Body of pancreas (tissue), 4 donors: ENCODE measurements around the gene USP16. TPM values are rescaled to one million over a fixed set of nuclear protein-coding genes. Genes with fewer than 3 reads are reported as not detected.

ENCODE experiments used
- ATAC-seq: fragments of 150-250 bp; one replicate; pipeline ENCODE4 v1.9.1; 2016
- DNase-seq, 4 donors: peaks; one replicate each; pipeline ENCODE4 v3.0.0-alpha.2; 2019
- H3K27ac ChIP-seq, 4 donors: fragments of 200-600 bp; sonication (generic); 1 replicate in 3 of 4; 2 replicates in 1 of 4; pipeline versions ENCODE4 v1.5.1 to v1.6.1; 2016 to 2019; ENCODE audit warnings: mild to moderate bottlenecking in 1 of 4, mixed read lengths in 1 of 4, moderate library complexity in 1 of 4
- H3K27me3 ChIP-seq, 2 donors: fragments of 200-600 bp; sonication (generic); one replicate each; pipeline ENCODE4 v1.6.0; 2016; ENCODE audit warnings: mild to moderate bottlenecking in 1 of 2
- H3K36me3 ChIP-seq, 2 donors: fragments of 200-600 bp; sonication (generic); replicated peaks in 1 of 2; 2 replicates each; pipeline ENCODE4 v1.5.1; 2016; ENCODE audit warnings: low read depth in 2 of 2; ENCODE audit not compliant: insufficient read depth in 1 of 2
- H3K4me1 ChIP-seq: fragments of 200-600 bp; sonication (generic); one replicate; pipeline ENCODE4 v1.6.0; 2016
- H3K4me3 ChIP-seq, 2 donors: fragments of 200-600 bp; sonication (generic); 1 replicate in 1 of 2; 2 replicates in 1 of 2; pipeline ENCODE4 v1.5.1; 2016 to 2019
- H3K9me3 ChIP-seq, 3 donors: fragments of 200-600 bp; sonication (generic); 1 replicate in 2 of 3; 2 replicates in 1 of 3; pipeline ENCODE4 v1.5.1; 2016
- POLR2A ChIP-seq, 3 donors: fragments of 450-650 bp; IDR thresholded peaks; one replicate each; pipeline ENCODE4 v1.6.1; 2016; ENCODE audit warnings: antibody characterized with exemption in 3 of 3, mild to moderate bottlenecking in 2 of 3
- WGBS, 2 donors: methylation state at CpG; one replicate each; pipeline ENCODE4 v1.1.5; 2017; 5-methylcytosine and 5-hydroxymethylcytosine counted together
- intact Hi-C: fragments of 100-400 bp; cut with DNase I; formaldehyde crosslinking; loops from one replicate; pipeline ENCODE4 v1.15.1; 2023
- total RNA-seq, 2 donors: library from RNA; depleted of rRNA; stranded (reverse); fragments of >200 nt; gene quantifications; one replicate each; pipeline ENCODE4 v1.1.0, GENCODE V29; 2016
- TF ChIP-seq, protein P1 (sequence below), 7 experiments: fragments of 450-650 bp in 4 of 7; fragments of 200-600 bp in 3 of 7; sonication (generic) in 3 of 7; IDR thresholded peaks; one replicate each; pipeline ENCODE4 v1.5.1; 2016 to 2019; ENCODE audit warnings: antibody characterized with exemption in 7 of 7

USP16 gene
- total RNA-seq, 2 donors from 2014 or later = 17.5 to 24.1 TPM

DNA sequence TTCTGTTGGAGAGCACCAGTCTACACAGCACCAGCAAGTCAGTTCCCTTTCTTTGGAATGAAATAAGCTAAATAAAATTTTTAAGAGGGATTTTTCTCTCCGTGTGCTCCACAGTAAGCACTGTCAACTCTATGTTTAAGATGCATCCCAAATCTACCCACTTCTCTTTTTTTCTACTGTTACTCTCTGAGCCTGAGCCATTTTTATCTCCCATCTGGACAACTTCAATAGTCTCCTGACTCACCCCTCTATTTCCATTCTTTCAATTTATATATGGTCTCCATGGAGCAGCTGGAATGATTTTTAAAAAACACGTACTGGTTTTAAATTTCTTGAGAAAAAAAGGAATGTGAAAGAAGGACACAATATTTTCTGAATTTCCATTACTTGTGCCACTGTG, 73.7 kb downstream of the USP16 start:
- intact Hi-C loops = no loop called here
- TF ChIP-seq, protein P1, sequence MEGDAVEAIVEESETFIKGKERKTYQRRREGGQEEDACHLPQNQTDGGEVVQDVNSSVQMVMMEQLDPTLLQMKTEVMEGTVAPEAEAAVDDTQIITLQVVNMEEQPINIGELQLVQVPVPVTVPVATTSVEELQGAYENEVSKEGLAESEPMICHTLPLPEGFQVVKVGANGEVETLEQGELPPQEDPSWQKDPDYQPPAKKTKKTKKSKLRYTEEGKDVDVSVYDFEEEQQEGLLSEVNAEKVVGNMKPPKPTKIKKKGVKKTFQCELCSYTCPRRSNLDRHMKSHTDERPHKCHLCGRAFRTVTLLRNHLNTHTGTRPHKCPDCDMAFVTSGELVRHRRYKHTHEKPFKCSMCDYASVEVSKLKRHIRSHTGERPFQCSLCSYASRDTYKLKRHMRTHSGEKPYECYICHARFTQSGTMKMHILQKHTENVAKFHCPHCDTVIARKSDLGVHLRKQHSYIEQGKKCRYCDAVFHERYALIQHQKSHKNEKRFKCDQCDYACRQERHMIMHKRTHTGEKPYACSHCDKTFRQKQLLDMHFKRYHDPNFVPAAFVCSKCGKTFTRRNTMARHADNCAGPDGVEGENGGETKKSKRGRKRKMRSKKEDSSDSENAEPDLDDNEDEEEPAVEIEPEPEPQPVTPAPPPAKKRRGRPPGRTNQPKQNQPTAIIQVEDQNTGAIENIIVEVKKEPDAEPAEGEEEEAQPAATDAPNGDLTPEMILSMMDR (IDR thresholded peaks at IDR 0.05) = no peak
- no peak for TF ChIP-seq POLR2A (IDR thresholded peaks at IDR 0.05)
- Histone ChIP-seq H3K27ac (no peak overlapping the region), H3K27me3 (no peaks in the 10 kb centered on the region), H3K4me3 (no peak overlapping the region), H3K36me3 (no peaks in the 10 kb centered on the region), H3K4me1 (no peaks in the 10 kb centered on the region), H3K9me3 (no peaks in the 10 kb centered on the region)
- WGBS, 2 donors = 78 to 83% methylated on average over 2 of the region's 2 CpGs
- no peak for ATAC-seq
- no peak for DNase-seq

DNA sequence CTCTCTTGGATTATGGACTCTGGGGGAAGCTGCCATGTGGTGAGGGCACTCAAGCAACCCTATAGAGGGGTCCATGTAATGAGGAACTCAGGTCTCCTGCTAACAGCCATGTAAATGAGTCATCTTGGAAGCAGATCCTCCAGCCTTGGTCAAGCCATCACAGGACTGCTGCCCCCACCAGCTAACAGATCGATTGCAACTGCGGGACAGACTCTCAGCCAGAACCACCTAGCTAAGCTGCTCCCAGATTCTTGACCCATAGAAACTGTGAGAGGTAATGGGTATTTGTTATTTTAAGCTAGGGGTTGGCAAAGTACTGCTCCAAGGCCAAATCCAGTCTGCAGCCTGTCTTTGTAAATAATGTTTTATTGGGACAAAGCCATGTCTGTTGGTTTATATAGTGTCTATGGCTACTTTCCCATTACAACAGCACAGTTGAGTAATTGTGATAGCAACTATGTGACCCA, 78.4 kb downstream of the USP16 start:
- H3K27ac ChIP-seq = no peak overlapping the region
- WGBS, 2 donors = 89 to 95% methylated on average over 2 of the region's 2 CpGs
- no peak overlapping the region for H3K4me3 ChIP-seq
- no peaks in the 10 kb centered on the region for H3K9me3 ChIP-seq
- H3K4me1 ChIP-seq = no peaks in the 10 kb centered on the region
- TF ChIP-seq POLR2A (IDR thresholded peaks at IDR 0.05) = no peak
- TF ChIP-seq, protein P1 (IDR thresholded peaks at IDR 0.05) = no peak
- intact Hi-C loops = no loop called here
- ATAC-seq (no peak), DNase-seq (no peak)
- no peaks in the 10 kb centered on the region for H3K27me3 ChIP-seq
- no peaks in the 10 kb centered on the region for H3K36me3 ChIP-seq

Other genes starting within 250 kb of the USP16 start
- 10 to 100 TPM; 15.2 to 20.0 TPM for gene LTN1, start 31.8 kb upstream of the USP16 start, total RNA-seq
- gene RWDD2B, start 5.3 kb upstream of the USP16 start, total RNA-seq = 10 to 100 TPM in 1 of 2 donors, 1 to 10 TPM in 1; 4.3 to 13.5 TPM
- 10 to 100 TPM; 46.1 to 73.4 TPM for gene CCT8, start 49.0 kb downstream of the USP16 start, total RNA-seq
- gene MAP3K7CL, start 106.0 kb downstream of the USP16 start, total RNA-seq = 10 to 100 TPM in 1 of 2 donors, 1 to 10 TPM in 1; 5.2 to 12.5 TPM